Mesothelial cell of epicardium (in vitro differentiated cells): ENCODE data around the gene GBX1. TPM values are rescaled to one million over a fixed set of nuclear protein-coding genes. Genes with fewer than 3 reads are reported as not detected.

Experiments
- DNase-seq, 2 experiments: peaks; one replicate each; pipeline ENCODE4 v3.0.0; 2021; ENCODE audit warnings: low spot score in 2 of 2; ENCODE audit not compliant: unreplicated experiment in 2 of 2
- H3K27ac Mint-ChIP-seq: 2 replicates; pipeline ENCODE4 v1.8.0; 2021; ENCODE audit warnings: mixed read lengths
- H3K27me3 Mint-ChIP-seq: 2 replicates; pipeline ENCODE4 v1.8.0; 2021; ENCODE audit warnings: low read depth, mixed read lengths
- H3K36me3 Mint-ChIP-seq: 2 replicates; pipeline ENCODE4 v1.8.0; 2021; ENCODE audit warnings: mixed read lengths
- H3K4me1 Mint-ChIP-seq: 2 replicates; pipeline ENCODE4 v1.8.0; 2021; ENCODE audit warnings: mixed read lengths
- H3K4me3 Mint-ChIP-seq: 2 replicates; pipeline ENCODE4 v1.8.0; 2021; ENCODE audit warnings: mild to moderate bottlenecking, moderate library complexity, mixed read lengths
- H3K9me3 Mint-ChIP-seq: 2 replicates; pipeline ENCODE4 v1.8.0; 2021; ENCODE audit warnings: mixed read lengths
- total RNA-seq: library from RNA; stranded (reverse); gene quantifications from 3 replicates; pipeline ENCODE4 v1.2.1, GENCODE V29; 2021
- TF ChIP-seq, protein P1 (sequence below): fragments of 200-600 bp; sonication (generic); IDR thresholded peaks from one replicate; pipeline ENCODE4 v1.5.0; 2021; ENCODE audit warnings: antibody characterized with exemption; ENCODE audit not compliant: unreplicated experiment

GBX1 gene
- total RNA-seq, 1 donor from 2014 or later, result not detected

DNA sequence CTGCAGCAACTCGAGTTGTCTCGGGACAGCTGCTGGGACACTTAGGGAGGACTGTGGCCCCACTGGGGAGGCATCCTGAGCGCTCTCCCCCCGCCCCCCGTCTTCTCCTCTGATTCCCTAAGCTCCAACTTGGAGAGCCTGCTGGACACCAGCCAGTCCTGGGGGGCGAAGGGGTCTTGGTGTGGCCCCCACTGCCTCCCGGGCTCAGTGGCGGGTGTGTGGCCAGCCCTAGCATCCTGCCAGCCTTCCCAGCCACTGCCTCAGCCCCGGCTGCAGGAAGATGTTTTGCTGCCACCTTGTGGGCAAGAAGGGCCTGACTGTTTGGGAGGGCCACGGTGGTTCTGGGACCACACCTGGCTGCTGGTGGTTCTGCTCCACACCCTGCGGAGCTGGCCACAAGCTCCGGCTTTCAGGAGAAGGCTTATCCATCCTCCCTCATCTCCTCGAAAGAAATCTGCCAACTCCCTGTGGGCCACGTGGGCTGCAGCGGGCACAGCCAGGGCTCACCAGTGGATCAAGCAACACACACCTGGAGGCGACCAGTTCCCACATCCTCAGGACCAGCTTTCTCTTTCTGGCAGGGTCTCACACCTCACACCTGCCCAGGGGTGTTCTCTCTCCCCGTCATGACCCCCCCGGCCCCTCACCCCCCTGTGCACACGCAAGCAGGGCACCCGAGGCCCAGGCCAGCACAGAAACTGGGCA, 56.4 kb downstream of the GBX1 start:
- H3K4me3 Mint-ChIP-seq, result no peak overlapping the region
- no peaks in the 10 kb centered on the region for H3K36me3 Mint-ChIP-seq
- H3K27ac Mint-ChIP-seq, result no peak overlapping the region
- TF ChIP-seq, protein P1, sequence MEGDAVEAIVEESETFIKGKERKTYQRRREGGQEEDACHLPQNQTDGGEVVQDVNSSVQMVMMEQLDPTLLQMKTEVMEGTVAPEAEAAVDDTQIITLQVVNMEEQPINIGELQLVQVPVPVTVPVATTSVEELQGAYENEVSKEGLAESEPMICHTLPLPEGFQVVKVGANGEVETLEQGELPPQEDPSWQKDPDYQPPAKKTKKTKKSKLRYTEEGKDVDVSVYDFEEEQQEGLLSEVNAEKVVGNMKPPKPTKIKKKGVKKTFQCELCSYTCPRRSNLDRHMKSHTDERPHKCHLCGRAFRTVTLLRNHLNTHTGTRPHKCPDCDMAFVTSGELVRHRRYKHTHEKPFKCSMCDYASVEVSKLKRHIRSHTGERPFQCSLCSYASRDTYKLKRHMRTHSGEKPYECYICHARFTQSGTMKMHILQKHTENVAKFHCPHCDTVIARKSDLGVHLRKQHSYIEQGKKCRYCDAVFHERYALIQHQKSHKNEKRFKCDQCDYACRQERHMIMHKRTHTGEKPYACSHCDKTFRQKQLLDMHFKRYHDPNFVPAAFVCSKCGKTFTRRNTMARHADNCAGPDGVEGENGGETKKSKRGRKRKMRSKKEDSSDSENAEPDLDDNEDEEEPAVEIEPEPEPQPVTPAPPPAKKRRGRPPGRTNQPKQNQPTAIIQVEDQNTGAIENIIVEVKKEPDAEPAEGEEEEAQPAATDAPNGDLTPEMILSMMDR, result peak; percentile 85
- no peaks in the 10 kb centered on the region for H3K27me3 Mint-ChIP-seq
- peaks cover 26% of the 10 kb centered on the region for H3K4me1 Mint-ChIP-seq
- DNase-seq, result peak in 1 of 2 experiments; percentile 83
- no peaks in the 10 kb centered on the region for H3K9me3 Mint-ChIP-seq

DNA sequence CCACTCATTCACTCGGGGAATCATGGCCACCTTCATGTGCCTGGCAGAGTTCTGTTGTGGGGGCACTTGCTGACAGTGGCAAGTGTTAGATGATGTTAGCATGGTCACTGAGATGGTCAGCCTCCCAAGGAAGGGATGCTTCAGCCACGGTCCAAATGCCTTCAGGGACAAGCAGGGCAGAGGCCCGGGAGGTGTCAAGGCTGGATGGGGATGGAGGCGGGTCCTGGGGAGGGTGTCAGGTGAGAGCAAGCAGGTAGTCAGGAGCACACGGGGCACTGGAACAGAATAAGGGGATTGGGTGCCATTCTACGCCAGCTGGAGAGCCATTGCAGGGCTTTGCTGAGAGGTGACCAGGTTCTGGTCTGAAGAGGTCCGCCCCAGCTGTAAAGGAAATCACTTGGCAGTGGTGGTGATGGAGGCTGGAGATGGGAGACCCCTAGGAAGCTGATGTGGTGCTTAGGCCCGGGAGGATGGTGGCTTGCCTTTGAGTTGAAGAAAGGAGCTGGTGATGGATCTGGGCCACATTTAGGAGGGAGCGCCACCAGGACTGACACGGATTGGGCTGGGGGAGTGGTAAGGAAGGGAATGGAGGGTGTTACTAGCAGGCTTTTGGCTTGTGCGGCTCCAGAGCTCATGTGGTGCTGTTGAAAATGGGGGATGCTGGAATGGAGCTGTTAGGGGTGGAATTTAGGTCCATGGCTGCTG, 57.1 kb downstream of the GBX1 start:
- DNase-seq, result no peak
- H3K27me3 Mint-ChIP-seq, result no peaks in the 10 kb centered on the region
- H3K27ac Mint-ChIP-seq, result no peak overlapping the region
- H3K4me1 Mint-ChIP-seq, result peaks cover 26% of the 10 kb centered on the region
- H3K9me3 Mint-ChIP-seq, result no peaks in the 10 kb centered on the region
- TF ChIP-seq, protein P1, result no peak
- no peak overlapping the region for H3K4me3 Mint-ChIP-seq
- no peaks in the 10 kb centered on the region for H3K36me3 Mint-ChIP-seq

DNA sequence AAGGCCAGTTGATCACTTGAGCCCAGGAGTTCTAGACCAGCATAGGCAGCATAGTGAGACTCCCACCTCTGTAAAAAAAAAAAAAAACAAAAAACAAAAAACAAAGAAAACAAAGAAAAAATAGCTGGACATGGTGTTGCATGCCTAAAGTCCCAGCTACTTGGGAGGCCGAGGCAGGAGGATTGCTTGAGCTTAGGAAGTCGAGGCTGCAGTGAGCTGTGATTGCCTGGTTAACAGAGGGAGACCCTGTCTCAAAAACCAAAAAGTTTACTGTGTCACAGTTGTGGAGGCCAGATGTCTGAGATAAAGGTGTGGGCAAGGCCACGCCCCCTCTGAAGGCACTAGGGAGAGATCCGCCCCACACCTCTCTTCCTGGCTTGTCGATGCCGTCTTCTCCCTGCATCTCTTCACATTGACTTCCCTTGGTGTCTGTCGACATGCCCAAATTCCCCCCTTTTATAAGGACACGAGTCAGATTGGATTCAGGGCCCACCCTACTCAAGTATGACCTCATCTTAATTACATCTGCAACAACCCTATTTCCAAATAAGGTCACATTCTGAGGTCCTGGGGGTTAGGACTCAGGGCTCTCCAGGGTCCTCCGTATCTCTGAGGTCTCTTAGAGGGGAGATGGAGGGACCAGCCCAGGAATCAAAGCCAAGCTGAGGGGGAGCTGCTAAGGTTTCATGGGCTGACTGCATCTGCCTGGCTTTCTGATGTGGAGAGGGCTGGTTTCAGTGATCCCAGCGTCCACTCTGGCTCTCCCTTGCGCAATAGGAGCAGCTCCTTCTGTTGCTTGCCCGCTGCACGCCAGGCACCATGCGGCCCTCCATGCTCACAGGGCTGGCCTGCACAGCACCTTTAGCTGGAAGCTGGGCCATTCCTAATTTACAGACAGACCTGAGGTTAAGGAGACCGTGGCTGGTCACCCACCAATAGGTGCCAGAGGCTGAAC, 58.1 kb downstream of the GBX1 start:
- TF ChIP-seq, protein P1, result no peak
- H3K36me3 Mint-ChIP-seq, result no peaks in the 10 kb centered on the region
- no peaks in the 10 kb centered on the region for H3K9me3 Mint-ChIP-seq
- no peak for DNase-seq
- peaks cover 34% of the 10 kb centered on the region for H3K4me1 Mint-ChIP-seq
- H3K4me3 Mint-ChIP-seq, result no peak overlapping the region
- H3K27me3 Mint-ChIP-seq, result no peaks in the 10 kb centered on the region
- H3K27ac Mint-ChIP-seq, result no peak overlapping the region

DNA sequence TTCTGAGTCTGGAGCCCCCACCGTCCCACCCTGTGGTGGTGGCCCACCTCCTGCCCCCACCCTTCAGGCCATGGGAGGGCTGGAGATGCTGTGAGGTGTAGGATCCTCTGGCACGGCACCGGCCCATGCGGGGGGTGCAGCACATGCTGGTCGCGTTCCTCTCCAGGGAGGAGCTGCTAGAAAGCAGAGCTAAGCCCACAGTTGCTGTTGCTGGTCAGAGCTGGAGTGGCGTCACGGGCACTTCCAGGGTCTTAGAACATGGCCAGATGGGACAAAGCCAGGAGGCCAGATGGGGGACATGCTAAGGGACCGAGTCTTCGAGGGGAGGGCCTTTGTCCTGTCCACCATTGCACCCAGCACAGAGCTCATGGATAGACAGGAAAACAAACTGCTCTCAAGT, 59.6 kb downstream of the GBX1 start:
- H3K9me3 Mint-ChIP-seq, result no peaks in the 10 kb centered on the region
- H3K36me3 Mint-ChIP-seq, result no peaks in the 10 kb centered on the region
- H3K4me3 Mint-ChIP-seq, result no peak overlapping the region
- no peak overlapping the region for H3K27ac Mint-ChIP-seq
- TF ChIP-seq, protein P1, result no peak
- H3K4me1 Mint-ChIP-seq, result peaks cover 22% of the 10 kb centered on the region
- H3K27me3 Mint-ChIP-seq, result no peaks in the 10 kb centered on the region
- no peak for DNase-seq

DNA sequence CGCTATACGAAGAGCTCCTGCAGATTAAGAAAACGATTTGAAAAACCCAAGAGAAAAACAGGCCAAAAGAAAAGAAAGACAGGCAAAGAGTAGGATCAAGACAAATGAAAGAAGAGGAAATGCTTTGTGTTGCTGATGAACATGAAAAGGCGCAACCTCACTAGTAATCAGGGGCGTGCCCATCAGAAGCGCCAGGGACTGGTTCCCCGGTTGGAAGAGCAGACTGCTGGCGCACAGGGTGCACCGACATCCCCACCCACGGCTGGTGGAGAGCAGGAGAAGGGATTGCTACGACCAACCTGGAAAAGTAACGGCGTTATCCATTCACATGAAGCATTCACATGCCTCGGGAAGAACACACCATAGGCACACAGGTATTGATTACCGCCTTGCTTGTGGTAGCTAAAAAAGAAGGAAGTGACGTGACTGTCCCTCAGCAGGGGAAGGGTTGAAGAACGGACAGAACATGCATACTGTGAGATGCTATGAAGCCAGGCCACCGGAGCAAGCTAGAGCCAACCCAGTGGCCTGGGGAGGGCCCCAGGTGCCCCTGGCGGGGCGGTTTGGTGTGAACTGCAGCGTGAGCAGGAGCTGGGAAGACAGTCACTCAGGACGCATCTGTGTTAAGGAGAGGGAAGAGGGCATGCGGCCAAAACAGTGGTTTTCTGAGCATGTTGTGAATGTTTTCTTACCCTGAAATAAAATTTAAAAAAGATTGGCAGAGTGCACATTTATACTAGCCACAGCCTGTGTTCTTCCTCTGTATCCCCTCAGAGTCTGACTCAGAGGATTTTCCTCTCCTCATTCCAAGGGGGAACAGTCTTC, 62.9 kb downstream of the GBX1 start:
- H3K4me3 Mint-ChIP-seq, result no peak overlapping the region
- no peak for DNase-seq
- H3K27me3 Mint-ChIP-seq, result no peaks in the 10 kb centered on the region
- peak overlapping the region; percentile 79 for H3K27ac Mint-ChIP-seq
- H3K4me1 Mint-ChIP-seq, result peaks cover 19% of the 10 kb centered on the region
- TF ChIP-seq, protein P1, result no peak
- H3K36me3 Mint-ChIP-seq, result no peaks in the 10 kb centered on the region
- no peaks in the 10 kb centered on the region for H3K9me3 Mint-ChIP-seq
